ENCODE results near the gene CEP290.

Gene CEP290

GRCh38 chr12:88167384-88167783, 25.5 kb upstream of the CEP290 start:
- TF ChIP-seq CTCF (IDR thresholded peaks at IDR 0.05; ENCODE audit: low read depth, low read length) = no peak
- in situ Hi-C loops (cut with HindIII; ENCODE audit: low sequenced_read_pairs) = no loop called here
- H3K4me3 ChIP-seq (ENCODE audit: low read depth, low read length) = no peak overlapping the region
- DNase-seq (ENCODE audit: low read depth, low spot score) = no peak

DNA sequence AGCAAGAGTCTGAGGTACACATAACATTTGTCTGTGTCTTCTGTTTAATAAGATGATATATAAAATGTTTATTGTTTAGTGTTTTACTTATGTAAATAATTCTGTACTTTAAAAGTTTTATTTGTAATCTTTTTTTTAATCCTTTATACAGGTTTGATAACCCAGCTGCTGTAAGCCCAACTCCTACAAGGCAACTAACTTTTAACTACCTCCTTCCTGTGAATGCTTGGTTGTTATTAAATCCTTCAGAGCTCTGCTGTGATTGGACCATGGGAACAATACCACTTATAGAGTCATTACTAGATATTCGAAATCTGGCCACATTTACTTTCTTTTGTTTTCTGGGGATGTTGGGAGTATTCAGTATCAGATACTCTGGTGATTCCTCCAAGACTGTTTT, 24.3 kb upstream of the CEP290 start:
- in situ Hi-C loops (cut with HindIII; ENCODE audit: low sequenced_read_pairs) = no loop called here
- no peak for TF ChIP-seq CTCF (IDR thresholded peaks at IDR 0.05; ENCODE audit: low read depth, low read length)
- no peak for DNase-seq (ENCODE audit: low read depth, low spot score)
- H3K4me3 ChIP-seq (ENCODE audit: low read depth, low read length) = no peak overlapping the region

DNA sequence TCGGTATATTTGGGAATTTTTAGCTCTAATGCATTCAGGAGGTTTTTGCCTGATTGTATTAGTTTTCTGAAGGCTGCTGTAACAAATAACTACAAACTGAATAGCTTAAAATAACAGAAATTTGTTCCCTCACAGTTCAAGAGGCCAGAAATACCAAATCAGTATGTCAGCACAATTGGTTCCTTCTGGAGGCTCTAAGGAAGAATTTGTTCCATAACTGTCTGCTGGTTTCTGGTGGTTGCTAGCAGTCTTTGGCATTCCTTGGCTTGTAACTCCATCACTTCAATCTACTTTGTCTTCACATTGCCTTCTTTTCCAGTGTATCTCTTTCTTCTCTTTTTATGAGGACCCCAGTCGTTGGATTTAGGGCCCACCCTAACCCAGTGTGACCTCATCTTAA, 21.5 kb upstream of the CEP290 start:
- no peak overlapping the region for H3K4me3 ChIP-seq (ENCODE audit: low read depth, low read length)
- in situ Hi-C loops (cut with HindIII; ENCODE audit: low sequenced_read_pairs) = no loop called here
- DNase-seq (ENCODE audit: low read depth, low spot score) = no peak
- TF ChIP-seq CTCF (IDR thresholded peaks at IDR 0.05; ENCODE audit: low read depth, low read length) = no peak

GRCh38 chr12:88156075-88156654, 14.3 kb upstream of the CEP290 start:
- in situ Hi-C loops (cut with HindIII; ENCODE audit: low sequenced_read_pairs) = no loop called here
- no peak for TF ChIP-seq CTCF (IDR thresholded peaks at IDR 0.05; ENCODE audit: low read depth, low read length)
- no peak overlapping the region for H3K4me3 ChIP-seq (ENCODE audit: low read depth, low read length)
- no peak for DNase-seq (ENCODE audit: low read depth, low spot score)

DNA sequence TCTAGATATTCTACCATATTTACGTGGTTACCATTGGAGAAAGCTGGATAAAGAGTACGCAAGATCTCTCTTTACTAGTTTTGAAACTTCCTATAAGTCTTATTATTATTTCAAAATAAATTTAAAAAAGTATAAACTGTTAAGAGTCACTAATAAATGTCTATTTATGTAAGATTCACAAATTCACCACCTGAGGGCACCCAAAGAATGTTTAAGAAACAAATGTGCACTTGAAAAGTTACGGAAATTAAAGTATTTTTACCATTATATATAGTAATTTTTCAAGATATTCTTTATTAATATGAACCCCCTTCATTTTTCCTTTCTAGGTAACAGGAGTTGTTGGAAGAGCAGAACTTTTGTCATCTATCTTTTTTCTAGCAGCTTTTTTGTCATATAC, 12.1 kb upstream of the CEP290 start:
- peak; percentile 27 for TF ChIP-seq CTCF (IDR thresholded peaks at IDR 0.05; ENCODE audit: low read depth, low read length)
- in situ Hi-C loops (cut with HindIII; ENCODE audit: low sequenced_read_pairs) = no loop called here
- no peak overlapping the region for H3K4me3 ChIP-seq (ENCODE audit: low read depth, low read length)
- DNase-seq (ENCODE audit: low read depth, low spot score) = peak; percentile 76

DNA sequence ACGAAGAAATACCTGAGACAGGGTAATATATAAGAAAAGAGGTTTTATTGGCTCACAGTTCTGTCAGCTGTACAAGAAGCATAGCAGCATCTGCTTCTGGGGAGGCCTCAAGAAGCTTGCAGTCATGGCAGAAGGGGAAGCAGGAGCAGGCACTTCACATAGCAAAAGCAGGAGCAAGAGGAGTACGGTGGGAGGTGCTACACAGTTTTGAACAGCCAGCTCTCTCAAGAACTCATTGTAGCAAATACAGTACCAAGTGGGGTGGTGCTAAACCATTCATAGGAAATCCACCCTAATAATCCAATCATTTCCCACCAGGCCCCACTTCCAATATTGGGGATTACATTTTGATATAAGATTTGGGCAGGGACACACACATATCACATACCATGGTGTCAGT, 8.2 kb upstream of the CEP290 start:
- no peak for TF ChIP-seq CTCF (IDR thresholded peaks at IDR 0.05; ENCODE audit: low read depth, low read length)
- in situ Hi-C loops (cut with HindIII; ENCODE audit: low sequenced_read_pairs) = no loop called here
- H3K4me3 ChIP-seq (ENCODE audit: low read depth, low read length) = no peak overlapping the region
- no peak for DNase-seq (ENCODE audit: low read depth, low spot score)
